Activated CD4-positive, alpha-beta T cell treated with anti-CD3 and anti-CD28 coated beads for 36 hours (primary cell): ENCODE results near the gene MOGAT3. TPM values are rescaled to one million over a fixed set of nuclear protein-coding genes. Genes with fewer than 3 reads are reported as not detected.

Source experiments
- ATAC-seq: fragments of 200-7000 bp; cut with Tn5 transposase; one replicate; pipeline ENCODE4 v1.10.0; 2021; ENCODE audit warnings: mild to moderate bottlenecking, moderate library complexity
- CTCF ChIA-PET: fragments of 350-600 bp; sonication (Branson Sonifier 250); formaldehyde crosslinking; loops from one replicate; lab custom pipeline; 2021; ENCODE audit warnings: antibody characterized with exemption; lab: Charles Lee
- POLR2A ChIA-PET: fragments of 350-600 bp; sonication (Branson Sonifier 250); formaldehyde crosslinking; loops from one replicate; lab custom pipeline; 2021; ENCODE audit warnings: antibody characterized with exemption, inconsistent platforms; lab: Charles Lee
- DNase-seq: peaks from one replicate; pipeline ENCODE4 v3.0.0-alpha.2; 2020
- H3K27ac Mint-ChIP-seq: one replicate; pipeline ENCODE4 v1.8.0; 2021; ENCODE audit warnings: mixed read lengths
- H3K27me3 Mint-ChIP-seq: one replicate; pipeline ENCODE4 v1.8.0; 2021; ENCODE audit warnings: mixed read lengths
- H3K36me3 Mint-ChIP-seq: one replicate; pipeline ENCODE4 v1.8.0; 2021; ENCODE audit warnings: low read depth, mixed read lengths
- H3K4me1 Mint-ChIP-seq: one replicate; pipeline ENCODE4 v1.8.0; 2021; ENCODE audit warnings: mixed read lengths
- H3K4me3 Mint-ChIP-seq: one replicate; pipeline ENCODE4 v1.8.0; 2021; ENCODE audit warnings: mild to moderate bottlenecking, moderate library complexity, mixed read lengths
- H3K9me3 Mint-ChIP-seq: one replicate; pipeline ENCODE4 v1.8.0; 2021; ENCODE audit warnings: low read depth, mixed read lengths
- intact Hi-C, 2 experiments: fragments of 100-400 bp; cut with DNase I in 1 of 2; cut with micrococcal nuclease in 1 of 2; formaldehyde crosslinking; loops; one replicate each; pipeline versions ENCODE4 v1.14.2 to v1.15.1; 2022 to 2024; cut with DNase I, micrococcal nuclease
- total RNA-seq, 2 experiments: library from RNA; stranded (reverse); gene quantifications; one replicate each; pipeline ENCODE4 v1.2.3, GENCODE V29; 2021

MOGAT3 gene
- total RNA-seq, 2 experiments from 2014 or later = not detected

DNA sequence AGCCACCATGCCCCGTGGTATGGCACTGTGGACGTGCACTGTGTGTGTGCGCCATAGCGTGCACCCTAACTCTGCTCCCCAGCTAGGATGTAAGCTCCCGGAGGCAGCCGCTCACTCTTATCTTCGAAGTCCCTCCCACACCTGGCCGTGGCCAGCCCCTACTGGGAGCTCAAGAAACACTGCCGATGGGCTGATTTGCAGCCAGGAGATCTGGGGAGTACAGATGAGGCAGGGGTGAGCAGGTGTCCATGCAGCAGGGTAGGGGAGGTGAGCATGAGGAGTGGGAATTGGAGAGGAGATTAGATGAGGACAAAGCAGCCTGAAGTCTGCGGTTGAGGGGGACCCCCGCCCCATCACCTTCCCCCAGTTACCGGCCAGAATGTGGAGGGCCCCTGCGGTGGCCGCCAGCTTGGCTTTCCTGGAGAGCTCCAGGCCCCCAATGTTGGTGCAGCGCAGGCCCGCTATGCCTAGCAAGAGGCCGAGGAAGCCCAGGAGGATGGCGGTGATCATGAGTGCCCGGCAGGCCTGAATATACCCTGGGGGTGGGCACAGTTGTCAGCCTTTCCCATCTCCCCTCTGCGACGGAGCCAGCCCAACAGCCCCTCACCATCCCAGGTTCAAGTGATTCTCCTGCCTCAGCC lies 33.2 kb upstream of the MOGAT3 start:
- no peak for ATAC-seq
- intact Hi-C loops = no loop called here
- Mint-ChIP-seq H3K4me1 (no peaks in the 10 kb centered on the region), H3K9me3 (no peaks in the 10 kb centered on the region), H3K4me3 (no peak overlapping the region), H3K36me3 (peaks cover 6% of the 10 kb centered on the region), H3K27ac (no peak overlapping the region), H3K27me3 (no peaks in the 10 kb centered on the region)
- ChIA-PET POLR2A (no interaction called here), CTCF (interaction anchor here (0.6 to 3.7 kb wide), 2 partner anchors 49 to 397 kb away, joined by 4 to 11 read pairs; no protein-coding TSS in a partner anchor)
- no peak for DNase-seq

DNA sequence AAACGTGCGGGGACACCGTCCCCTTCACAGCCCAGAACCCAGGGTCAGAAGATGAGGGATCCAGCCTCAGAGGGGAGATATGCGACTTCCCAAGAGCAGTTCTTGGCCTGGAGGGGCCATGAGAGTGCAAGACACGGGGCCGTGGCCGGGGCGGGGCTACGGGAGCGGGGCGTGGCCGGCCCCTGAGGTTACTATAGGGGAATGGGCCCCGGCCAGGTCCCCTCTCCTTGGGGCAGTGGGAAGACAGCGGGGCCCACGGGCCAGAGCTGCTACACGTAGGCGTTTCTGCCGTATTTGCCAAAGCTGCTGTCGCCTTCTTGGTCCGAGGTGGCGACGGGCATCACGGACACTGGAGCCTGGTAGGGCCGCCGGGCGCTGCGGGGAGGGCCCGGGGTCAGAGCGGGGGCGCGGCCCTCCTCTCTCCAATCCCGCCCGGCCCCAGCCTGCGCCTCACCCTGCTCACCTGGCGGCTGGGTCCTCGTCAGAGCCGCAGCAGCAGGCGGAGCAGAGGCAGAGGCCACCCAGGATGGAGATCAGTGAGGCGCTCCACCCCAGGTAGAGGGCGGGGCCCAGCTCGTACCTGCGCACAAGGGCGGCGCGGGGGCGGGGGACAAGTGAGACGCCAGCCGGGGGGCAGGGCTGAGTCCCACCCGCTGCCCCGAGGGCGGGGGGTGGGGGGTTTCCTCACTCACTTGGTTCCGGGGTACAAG lies 31.5 kb upstream of the MOGAT3 start:
- ChIA-PET POLR2A (no interaction called here), CTCF (no interaction called here)
- H3K4me1 Mint-ChIP-seq = no peaks in the 10 kb centered on the region
- no peak overlapping the region for H3K27ac Mint-ChIP-seq
- peaks cover 6% of the 10 kb centered on the region for H3K36me3 Mint-ChIP-seq
- no peak overlapping the region for H3K4me3 Mint-ChIP-seq
- H3K27me3 Mint-ChIP-seq = no peaks in the 10 kb centered on the region
- intact Hi-C loops = no loop called here
- H3K9me3 Mint-ChIP-seq = no peaks in the 10 kb centered on the region
- no peak for DNase-seq
- no peak for ATAC-seq

DNA sequence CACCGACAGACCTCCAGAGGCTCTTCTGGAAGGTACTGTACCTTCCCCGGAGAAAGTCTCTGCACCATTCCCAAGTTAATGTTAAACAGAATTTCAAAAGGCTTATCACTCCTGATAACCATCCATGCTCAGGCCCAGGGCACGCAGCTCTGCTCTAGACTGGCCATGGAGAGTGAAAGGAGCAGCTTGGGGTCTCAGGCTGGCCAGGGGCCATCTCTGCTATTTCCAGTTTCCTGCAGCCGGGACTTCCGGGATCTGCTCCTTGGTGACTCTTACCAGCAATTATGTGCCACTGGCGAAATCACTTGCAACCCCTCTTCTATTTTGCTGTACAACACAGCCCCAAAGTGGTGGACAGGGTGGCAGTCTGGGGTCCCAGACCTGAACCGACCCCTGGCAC lies 30.8 kb upstream of the MOGAT3 start:
- POLR2A ChIA-PET = no interaction called here
- no peak for DNase-seq
- no peaks in the 10 kb centered on the region for H3K4me1 Mint-ChIP-seq
- peaks cover 10% of the 10 kb centered on the region for H3K36me3 Mint-ChIP-seq
- CTCF ChIA-PET = no interaction called here
- H3K27ac Mint-ChIP-seq = no peak overlapping the region
- no peaks in the 10 kb centered on the region for H3K27me3 Mint-ChIP-seq
- H3K4me3 Mint-ChIP-seq = no peak overlapping the region
- intact Hi-C loops = no loop called here
- ATAC-seq = no peak
- H3K9me3 Mint-ChIP-seq = no peaks in the 10 kb centered on the region

DNA sequence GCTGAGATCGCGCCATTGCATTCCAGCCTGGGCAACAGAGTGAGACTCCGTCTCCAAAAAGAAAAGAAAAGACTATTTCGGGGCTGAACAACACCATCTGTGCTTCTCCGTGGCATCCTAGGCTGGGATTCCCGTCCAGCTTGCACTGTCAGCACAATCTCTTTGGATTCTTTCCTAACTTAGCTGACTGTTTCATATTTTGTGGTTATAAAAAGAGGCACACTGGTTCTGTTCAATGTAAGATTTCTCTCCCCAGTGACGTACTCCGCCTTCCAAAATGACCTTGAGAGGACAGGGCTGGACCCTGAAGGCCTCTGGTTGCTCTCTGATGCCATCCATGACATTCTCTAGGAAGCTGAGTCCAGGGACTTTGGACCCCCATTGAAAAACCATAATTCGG lies 25.9 kb upstream of the MOGAT3 start:
- DNase-seq (no peak), ATAC-seq (no peak)
- H3K27ac Mint-ChIP-seq = no peak overlapping the region
- H3K9me3 Mint-ChIP-seq = no peaks in the 10 kb centered on the region
- H3K27me3 Mint-ChIP-seq = no peaks in the 10 kb centered on the region
- intact Hi-C loops = no loop called here
- ChIA-PET POLR2A (interaction anchor here (0.6 to 0.8 kb wide), 2 partner anchors 9 to 10 kb away, joined by 3 to 9 read pairs; partner anchors contain the start of gene ZNHIT1), CTCF (interaction anchor here (0.6 to 1.5 kb wide), 5 partner anchors 9 to 83 kb away, joined by 3 to 5 read pairs (median 4); partner anchors contain the start of gene ZNHIT1)
- no peaks in the 10 kb centered on the region for H3K4me1 Mint-ChIP-seq
- no peak overlapping the region for H3K4me3 Mint-ChIP-seq
- H3K36me3 Mint-ChIP-seq = peaks cover 23% of the 10 kb centered on the region

DNA sequence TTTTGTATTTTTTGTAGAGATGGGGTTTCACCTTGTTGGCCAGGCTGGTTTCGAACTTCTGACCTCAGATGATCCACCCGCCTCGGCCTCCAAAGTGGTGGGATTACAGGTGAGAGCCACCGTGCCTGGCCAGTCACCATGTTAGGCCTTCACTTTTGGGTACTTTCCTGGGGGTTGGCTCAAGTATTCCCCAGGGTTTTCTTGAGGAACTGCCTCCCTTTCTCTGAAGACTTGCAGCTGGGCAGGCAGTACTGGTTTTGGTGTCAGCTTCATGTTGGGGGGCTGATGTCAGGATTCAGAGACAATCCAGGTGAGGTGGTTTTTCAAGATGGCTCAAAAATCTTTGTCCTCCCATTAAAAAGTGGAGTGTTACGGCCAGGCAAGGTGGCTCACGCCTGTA lies 24.8 kb upstream of the MOGAT3 start:
- ChIA-PET CTCF (interaction anchor here (0.6 kb wide), 1 partner anchor 33 kb away, joined by 3 read pairs; no protein-coding TSS in a partner anchor), POLR2A (interaction anchor here (0.6 to 0.8 kb wide), 2 partner anchors 9 to 39 kb away, joined by 3 to 5 read pairs; no protein-coding TSS in a partner anchor)
- no peak for ATAC-seq
- Mint-ChIP-seq H3K4me1 (peaks cover 3% of the 10 kb centered on the region), H3K4me3 (no peak overlapping the region), H3K36me3 (peaks cover 23% of the 10 kb centered on the region), H3K9me3 (no peaks in the 10 kb centered on the region), H3K27ac (no peak overlapping the region), H3K27me3 (no peaks in the 10 kb centered on the region)
- DNase-seq = no peak
- intact Hi-C loops = no loop called here

DNA sequence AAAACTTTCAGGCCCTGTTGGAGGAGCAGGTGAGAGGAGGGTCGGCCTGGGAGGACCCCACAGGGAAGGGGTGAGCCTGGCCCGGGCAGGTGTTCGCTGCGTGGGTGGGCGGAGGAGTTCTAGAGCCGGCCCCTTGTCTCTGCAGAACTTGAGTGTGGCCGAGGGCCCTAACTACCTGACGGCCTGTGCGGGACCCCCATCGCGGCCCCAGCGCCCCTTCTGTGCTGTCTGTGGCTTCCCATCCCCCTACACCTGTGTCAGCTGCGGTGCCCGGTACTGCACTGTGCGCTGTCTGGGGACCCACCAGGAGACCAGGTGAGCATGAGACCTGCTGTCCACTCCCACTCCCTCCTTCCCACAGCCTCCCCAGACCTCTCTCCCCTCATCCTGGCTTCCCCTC lies 22.7 kb upstream of the MOGAT3 start:
- Mint-ChIP-seq H3K36me3 (peaks cover 20% of the 10 kb centered on the region), H3K4me1 (peaks cover 18% of the 10 kb centered on the region), H3K4me3 (no peak overlapping the region), H3K27ac (no peak overlapping the region), H3K9me3 (no peaks in the 10 kb centered on the region), H3K27me3 (no peaks in the 10 kb centered on the region)
- DNase-seq = no peak
- intact Hi-C loops = no loop called here
- ChIA-PET POLR2A (no interaction called here), CTCF (interaction anchor here (1.3 kb wide), 1 partner anchor 59 kb away, joined by 4 read pairs; no protein-coding TSS in a partner anchor)
- no peak for ATAC-seq

DNA sequence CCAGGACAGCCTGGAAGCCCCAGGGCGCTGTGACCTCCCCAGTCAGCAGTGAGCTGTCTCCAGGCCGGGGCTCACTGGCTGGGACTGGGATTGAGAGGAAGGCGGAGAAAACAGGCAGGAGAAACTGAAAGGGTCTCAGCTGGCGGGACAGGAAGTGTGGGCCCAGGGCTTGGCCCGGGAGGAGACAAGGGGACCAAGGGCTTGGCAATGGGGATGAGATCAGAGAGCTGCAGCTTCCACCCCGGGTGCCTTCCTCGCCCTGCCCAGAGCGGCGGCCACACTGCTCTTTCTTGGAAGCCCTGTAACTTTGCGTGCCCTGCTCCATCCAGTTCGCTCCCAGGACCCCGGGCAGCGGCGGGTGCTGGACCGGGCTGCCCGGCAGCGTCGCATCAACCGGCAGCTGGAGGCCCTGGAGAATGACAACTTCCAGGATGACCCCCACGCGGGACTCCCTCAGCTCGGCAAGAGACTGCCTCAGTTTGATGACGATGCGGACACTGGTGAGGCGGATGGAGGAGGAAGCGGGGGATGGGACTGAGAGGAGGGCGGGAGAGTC lies 21.5 kb upstream of the MOGAT3 start:
- CTCF ChIA-PET = interaction anchor here (1.3 to 1.4 kb wide), 2 partner anchors 30 to 60 kb away, joined by 4 read pairs; no protein-coding TSS in a partner anchor
- Mint-ChIP-seq H3K9me3 (no peaks in the 10 kb centered on the region), H3K4me3 (no peak overlapping the region), H3K4me1 (peaks cover 19% of the 10 kb centered on the region), H3K27me3 (no peaks in the 10 kb centered on the region), H3K36me3 (peaks cover 19% of the 10 kb centered on the region), H3K27ac (no peak overlapping the region)
- intact Hi-C loops = no loop called here
- DNase-seq = no peak
- no peak for ATAC-seq
- POLR2A ChIA-PET = no interaction called here

DNA sequence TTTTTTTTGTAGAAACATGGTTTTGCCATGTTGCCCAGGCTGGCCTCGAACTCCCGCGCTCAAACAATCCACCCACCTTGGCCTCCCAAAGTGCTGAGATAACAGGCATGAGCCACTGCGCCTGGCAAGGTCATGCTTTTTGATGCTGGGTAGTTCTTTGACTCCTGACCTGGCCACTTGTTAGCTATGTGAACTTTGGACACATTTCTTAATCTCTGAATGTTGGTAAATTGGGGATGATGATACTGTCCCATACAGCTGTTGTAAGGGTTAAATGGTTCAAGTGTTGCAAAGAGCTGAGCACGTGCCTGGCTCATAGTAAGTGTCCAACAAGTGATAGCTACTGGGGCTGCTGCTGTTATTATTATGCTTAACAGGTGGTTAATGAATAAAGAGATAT lies 19.5 kb upstream of the MOGAT3 start:
- no peak overlapping the region for H3K27ac Mint-ChIP-seq
- intact Hi-C loops = no loop called here
- POLR2A ChIA-PET = no interaction called here
- peaks cover 24% of the 10 kb centered on the region for H3K36me3 Mint-ChIP-seq
- peaks cover 31% of the 10 kb centered on the region for H3K4me1 Mint-ChIP-seq
- no peaks in the 10 kb centered on the region for H3K9me3 Mint-ChIP-seq
- ATAC-seq (no peak), DNase-seq (no peak)
- CTCF ChIA-PET = interaction anchor here (0.7 to 4.3 kb wide), 5 partner anchors 8 to 367 kb away, joined by 3 to 38 read pairs (median 4); partner anchors contain the start of gene FIS1
- H3K4me3 Mint-ChIP-seq = no peak overlapping the region
- no peaks in the 10 kb centered on the region for H3K27me3 Mint-ChIP-seq

DNA sequence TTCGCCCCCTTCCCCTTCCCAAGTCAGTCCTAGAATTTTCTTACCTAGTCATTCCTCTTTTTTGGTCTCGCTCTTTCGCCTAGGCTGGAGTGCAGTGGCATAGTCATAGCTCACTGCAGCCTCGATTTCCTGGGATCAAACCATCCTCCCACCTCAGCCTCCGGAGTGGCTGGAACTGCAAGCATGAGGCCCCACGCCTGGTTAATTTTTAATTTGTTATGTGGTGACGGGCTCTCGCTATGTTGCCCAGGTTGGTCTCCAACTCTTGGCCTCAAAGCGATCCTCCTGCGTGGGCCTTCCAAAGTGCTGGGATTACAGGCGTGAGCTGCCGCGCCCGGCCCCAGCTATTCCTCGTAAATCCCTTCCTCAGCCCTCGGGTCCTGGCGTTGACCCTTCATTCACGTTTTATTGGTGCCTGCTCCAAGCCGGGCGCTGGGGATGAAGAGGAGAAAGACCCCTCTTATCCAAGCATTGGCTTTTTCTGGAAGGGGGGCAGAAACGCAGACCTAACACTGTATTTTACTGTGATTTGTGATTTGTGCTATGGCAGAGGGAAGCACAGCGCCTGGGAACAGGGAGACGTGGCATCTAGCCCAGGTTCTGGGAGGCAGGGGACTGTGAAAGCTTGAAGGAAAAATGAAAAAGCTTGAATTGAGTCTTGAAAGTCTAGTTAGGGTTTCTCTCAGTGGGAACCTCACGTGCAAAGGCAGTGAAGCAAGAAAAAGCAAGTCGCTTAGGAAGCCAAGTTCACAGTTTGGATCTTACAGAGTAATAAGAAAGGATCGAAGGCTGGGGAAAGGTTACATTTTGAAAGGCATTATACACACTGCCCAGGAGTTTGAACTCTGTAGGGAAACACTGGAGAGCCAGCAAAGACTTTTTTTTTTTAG lies 17.6 kb upstream of the MOGAT3 start:
- ChIA-PET CTCF (interaction anchor here (0.7 to 4.3 kb wide), 15 partner anchors 8 to 513 kb away, joined by 3 to 38 read pairs (median 6); partner anchors contain the start of genes FIS1 and POP7), POLR2A (interaction anchor here (0.6 to 1.6 kb wide), 5 partner anchors 8 to 512 kb away, joined by 3 to 9 read pairs (median 4); partner anchors contain the start of genes POP7 and SRRT)
- intact Hi-C loops = loop anchor here (1.0 to 10.0 kb wide), 7 partner anchors 26 to 511 kb away; partner anchors contain the start of genes IFT22 (in 1 of the 2), POP7 (in 1 of the 2) and UFSP1 (in 1 of the 2)
- DNase-seq (no peak), ATAC-seq (peak; percentile 11)
- H3K9me3 Mint-ChIP-seq = no peaks in the 10 kb centered on the region
- peaks cover 20% of the 10 kb centered on the region for H3K36me3 Mint-ChIP-seq
- peak overlapping the region; percentile 85 for H3K27ac Mint-ChIP-seq
- H3K4me1 Mint-ChIP-seq = peaks cover 31% of the 10 kb centered on the region
- H3K27me3 Mint-ChIP-seq = no peaks in the 10 kb centered on the region
- peak overlapping the region; percentile 99 for H3K4me3 Mint-ChIP-seq

DNA sequence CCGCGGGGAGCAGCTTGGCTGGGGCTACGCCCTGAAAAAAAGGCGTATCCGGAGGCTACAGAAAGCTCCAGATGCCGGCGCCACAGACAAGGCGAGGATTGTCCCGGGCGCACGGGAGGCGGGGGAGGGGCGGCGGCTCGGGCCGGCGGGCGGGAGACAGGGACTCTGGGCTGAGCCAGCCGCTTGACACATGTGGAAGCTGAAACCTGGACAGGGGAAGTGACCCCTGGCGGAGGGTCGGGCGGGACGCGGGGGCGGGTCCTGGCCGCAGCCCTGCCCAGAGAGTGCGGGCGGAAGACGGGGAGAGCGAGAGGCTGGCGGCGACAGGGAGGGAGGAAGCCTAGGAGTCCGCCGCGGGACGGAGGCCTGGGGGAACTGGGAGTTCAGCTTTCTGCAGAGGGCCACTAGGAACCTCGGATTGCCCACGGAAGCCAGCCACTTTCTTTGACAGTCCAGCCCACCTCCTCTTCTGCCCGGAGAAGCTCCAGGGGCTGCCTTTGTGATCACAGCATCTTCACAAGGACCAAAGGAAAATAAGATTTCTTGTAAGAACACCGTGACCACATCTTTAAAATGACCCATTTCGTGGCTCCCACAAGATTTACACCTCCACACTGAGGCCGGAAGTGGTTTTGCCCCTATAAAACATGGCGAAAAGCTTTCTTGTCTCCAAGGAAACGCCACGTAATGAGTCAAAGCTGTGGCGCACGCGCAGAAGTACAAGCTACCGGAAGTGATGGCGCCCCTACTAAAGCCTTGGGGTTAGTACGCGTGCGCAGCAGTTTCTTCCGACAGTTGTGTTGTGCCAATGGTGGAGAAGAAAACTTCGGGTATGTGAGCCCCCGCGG lies 16.8 kb upstream of the MOGAT3 start, which contains the start of the genes PLOD3 and ZNHIT1:
Gene PLOD3, minus strand, starts transcription at position 194 of the 848 bp plus-strand sequence. CDS start 307 bp downstream, outside the sequence.
Gene ZNHIT1, plus strand, starts transcription at position 778 of the 848 bp plus-strand sequence. Its CDS starts 31 bp downstream, at position 809.
- H3K27me3 Mint-ChIP-seq = no peaks in the 10 kb centered on the region
- no peaks in the 10 kb centered on the region for H3K9me3 Mint-ChIP-seq
- intact Hi-C loops = loop anchor here (1.0 to 10.0 kb wide), 12 partner anchors 27 to 510 kb away; partner anchors contain the start of genes AP1S1 (in 1 of the 2), IFT22 (in 1 of the 2), POP7 (in 1 of the 2) and SRRT (in 1 of the 2)
- peak within 1 kb of the TSS; percentile 85 for H3K27ac Mint-ChIP-seq
- peaks cover 18% of the 10 kb centered on the region for H3K36me3 Mint-ChIP-seq
- ATAC-seq = peak; percentile 88
- peak; percentile 97 for DNase-seq
- H3K4me1 Mint-ChIP-seq = peaks cover 31% of the 10 kb centered on the region
- peak within 1 kb of the TSS; percentile 99 for H3K4me3 Mint-ChIP-seq
- ChIA-PET POLR2A (interaction anchor here (0.5 to 1.6 kb wide), 7 partner anchors 9 to 1920 kb away, joined by 3 to 9 read pairs (median 3); partner anchors contain the start of genes POP7 and SRRT), CTCF (interaction anchor here (0.6 to 4.3 kb wide), 15 partner anchors 9 to 512 kb away, joined by 3 to 38 read pairs (median 6); partner anchors contain the start of genes FIS1 and POP7)
